HG03432 (cell line): ENCODE results near the gene TLR10.
"Not testable (repeated sequence)": the region's sequence is repeated elsewhere in the genome, so short reads cannot be mapped to it uniquely, and the experiment has no call there.

Experiments
- ATAC-seq: cut with Tn5 transposase; IDR thresholded peaks from one replicate; pipeline ENCODE4 v1.9.1; 2021; ENCODE audit warnings: mild to moderate bottlenecking, moderate library complexity; ENCODE audit not compliant: unreplicated experiment

TLR10 gene, protein sequence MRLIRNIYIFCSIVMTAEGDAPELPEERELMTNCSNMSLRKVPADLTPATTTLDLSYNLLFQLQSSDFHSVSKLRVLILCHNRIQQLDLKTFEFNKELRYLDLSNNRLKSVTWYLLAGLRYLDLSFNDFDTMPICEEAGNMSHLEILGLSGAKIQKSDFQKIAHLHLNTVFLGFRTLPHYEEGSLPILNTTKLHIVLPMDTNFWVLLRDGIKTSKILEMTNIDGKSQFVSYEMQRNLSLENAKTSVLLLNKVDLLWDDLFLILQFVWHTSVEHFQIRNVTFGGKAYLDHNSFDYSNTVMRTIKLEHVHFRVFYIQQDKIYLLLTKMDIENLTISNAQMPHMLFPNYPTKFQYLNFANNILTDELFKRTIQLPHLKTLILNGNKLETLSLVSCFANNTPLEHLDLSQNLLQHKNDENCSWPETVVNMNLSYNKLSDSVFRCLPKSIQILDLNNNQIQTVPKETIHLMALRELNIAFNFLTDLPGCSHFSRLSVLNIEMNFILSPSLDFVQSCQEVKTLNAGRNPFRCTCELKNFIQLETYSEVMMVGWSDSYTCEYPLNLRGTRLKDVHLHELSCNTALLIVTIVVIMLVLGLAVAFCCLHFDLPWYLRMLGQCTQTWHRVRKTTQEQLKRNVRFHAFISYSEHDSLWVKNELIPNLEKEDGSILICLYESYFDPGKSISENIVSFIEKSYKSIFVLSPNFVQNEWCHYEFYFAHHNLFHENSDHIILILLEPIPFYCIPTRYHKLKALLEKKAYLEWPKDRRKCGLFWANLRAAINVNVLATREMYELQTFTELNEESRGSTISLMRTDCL

DNA sequence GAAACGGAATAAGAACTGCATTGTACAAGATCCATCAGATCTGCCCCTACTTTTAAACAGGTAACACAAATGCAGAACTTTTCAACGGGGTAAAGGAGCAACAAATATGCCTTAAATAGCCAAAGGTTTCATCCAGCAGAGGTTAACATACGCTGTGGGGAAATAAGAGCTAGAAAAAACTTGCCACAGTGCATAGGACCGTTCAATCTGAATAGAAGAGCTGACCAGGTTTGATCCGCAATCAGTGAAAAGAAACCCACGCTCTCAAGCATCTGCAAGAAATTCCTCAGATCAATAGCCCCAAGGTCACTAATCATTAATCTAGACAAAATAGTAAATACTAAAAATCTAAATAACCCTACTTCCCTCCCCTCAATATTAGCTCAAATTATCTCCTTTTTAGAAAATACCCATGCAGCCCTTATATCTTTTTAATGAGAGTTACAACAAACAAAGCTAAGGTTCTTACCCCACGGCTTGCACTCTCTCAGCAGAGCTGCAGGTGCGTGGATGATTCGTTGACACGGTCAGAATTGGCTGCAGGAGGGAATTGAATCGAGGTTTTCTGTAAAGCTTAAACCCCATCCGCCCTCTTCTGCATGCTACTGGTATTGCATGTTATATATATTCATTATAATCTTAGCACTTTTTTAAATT lies at the start of gene TLR10:
Gene TLR10, minus strand, starts transcription at position 539 of the 657 bp plus-strand sequence. CDS start 7,400 bp downstream, outside the sequence.
- ATAC-seq, result peak; percentile 70

DNA sequence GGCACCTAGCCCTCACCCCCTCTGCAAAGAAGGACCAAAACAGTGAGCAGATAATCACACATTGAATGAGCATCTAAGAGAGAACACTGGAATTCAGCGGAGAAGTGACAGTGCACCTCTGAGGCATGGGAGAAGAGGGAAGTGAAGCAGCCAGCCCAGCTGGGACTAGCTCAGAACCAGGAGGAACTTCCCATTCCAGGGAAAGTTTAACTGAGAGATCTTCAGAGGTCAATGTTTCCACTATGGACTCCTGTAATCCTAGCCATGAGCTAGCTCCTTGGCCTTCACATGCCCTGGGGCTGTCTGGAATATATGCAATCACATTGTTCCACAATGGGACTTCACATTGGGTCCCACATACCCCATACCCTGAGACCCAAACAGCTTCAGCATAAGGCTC lies 49.4 kb upstream of the TLR10 start:
- ATAC-seq, result no peak

DNA sequence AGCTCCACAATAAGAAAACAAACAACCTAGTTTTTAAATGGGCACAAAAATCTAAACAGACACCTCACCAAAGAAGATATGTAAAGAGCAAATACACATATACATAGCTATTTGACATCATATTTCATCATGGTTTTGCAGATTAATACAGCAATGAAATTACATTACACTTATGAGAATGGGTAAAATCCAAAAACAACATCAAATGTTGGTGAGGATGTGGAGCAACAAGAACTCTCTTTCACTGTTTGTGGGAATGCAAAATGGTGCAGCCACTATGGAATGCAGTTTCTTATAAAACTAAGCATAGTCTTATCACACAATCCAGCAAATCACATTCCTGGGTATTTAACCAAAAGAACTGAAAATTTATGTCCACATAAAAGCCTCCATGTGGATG lies 48.9 kb upstream of the TLR10 start:
- ATAC-seq, result no peak

DNA sequence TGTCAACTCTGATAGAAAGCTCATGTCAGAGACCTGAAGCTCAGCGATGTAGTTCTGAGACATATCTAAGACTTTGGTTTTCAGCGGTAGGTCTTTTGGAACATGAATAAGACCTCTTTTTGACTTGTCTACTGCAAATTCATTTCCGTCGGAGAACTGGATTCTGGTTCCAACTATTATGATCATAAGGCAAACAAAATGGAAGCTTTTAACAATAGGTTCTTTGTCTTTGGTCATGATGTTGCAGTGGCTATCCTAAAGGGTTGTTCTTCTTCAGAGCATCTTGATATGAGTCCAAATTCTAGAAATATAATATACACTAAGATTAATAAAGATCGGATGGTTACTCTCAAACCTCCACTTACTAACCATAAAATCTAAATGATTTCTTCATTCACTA lies 46.4 kb upstream of the TLR10 start:
- ATAC-seq, result no peak

DNA sequence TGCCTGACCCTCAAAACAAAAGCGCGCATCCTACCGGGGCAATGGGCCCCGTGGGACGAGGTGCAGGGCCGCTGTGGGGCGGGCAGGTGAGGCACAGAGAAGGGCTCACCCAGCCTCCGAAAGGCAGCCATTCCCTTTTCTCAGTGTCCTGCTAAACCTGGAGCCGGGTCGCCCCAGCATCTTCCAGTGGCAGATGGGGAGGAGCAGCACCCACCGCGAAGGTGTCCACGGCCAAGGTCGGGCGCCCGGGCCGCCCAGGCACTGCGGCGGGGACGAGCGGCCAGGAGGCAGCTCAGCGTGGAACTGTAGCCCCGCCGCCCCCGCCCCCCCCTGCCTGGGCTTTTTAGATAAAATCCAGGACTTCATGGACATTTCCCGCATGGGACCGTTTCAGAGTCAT lies 41.0 kb upstream of the TLR10 start:
- ATAC-seq, result no peak

DNA sequence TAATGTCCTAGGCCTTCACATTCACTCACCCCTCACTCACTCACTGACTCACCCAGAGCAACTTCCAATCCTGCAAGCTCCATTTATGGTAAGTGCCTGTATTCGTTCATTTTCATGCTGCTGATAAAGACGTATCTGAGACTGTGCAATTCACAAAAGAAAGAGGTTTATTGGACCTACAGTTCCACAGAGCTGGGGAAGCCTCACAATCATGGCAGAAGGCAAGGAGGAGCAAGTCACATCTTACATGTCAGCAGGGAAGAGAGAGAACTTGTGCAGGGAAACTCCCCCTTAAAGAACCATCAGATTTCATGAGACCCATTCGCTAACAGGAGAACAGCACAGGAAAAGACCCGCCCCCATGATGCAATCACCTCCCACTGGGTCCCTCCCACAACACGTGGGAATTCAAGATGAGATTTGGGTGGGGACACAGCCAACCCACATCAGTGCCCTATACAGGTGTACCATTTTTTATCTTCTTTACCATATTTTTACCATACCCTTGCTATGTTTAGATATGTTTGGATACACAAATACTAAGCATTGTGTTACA lies 40.0 kb upstream of the TLR10 start:
- no peak for ATAC-seq

DNA sequence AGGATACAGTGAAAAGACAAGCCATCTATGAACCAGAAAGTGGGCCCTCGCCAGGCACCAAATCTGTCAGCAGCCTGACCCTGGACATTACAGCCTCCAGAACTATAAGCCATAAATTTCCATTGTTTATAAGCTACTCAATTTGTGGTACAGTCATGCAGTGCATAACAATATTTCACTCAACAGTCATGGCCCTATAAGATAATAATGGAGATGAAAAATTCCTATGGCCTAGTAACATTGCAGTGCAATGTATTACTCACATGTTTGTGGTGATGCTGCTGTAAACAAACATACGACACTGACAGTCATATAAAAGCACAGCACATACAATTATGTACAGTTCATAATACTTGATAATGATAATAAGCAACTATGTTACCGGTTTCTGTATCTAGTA lies 38.9 kb upstream of the TLR10 start:
- ATAC-seq, result no peak

DNA sequence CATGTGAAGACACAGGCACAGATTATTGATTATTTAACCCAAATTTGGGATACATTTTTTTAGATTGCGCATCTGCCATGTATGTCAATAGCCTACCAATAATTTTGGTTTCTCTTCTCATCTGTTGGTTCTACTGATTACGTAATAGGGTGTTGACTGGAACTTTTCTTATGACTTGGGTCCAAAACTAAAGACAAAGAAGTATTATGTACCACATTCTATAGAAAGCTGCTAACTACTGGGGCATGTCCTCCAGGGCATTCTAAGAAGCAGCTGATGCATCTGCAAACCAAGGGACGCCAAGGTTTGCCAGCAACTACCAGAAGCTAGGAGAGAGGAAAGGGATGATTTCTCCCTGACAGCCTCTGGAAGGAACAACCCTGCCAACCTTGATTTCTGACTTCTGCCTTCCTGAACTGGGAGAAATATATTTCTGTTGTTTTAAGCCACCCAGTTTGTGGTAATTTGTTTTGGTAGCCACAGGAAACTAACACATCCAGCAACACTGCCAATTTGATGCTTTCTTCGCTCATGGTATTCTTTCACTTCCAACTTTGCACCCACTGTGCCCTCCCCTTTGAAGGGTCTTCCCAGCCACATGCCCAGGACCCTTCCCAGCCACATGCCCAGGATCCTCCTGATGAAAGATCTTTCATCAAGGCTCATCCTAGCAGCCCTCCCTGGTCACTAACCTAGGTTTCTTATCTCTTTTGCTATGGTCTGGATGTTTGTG lies 37.7 kb upstream of the TLR10 start:
- ATAC-seq, result peak; percentile 61

DNA sequence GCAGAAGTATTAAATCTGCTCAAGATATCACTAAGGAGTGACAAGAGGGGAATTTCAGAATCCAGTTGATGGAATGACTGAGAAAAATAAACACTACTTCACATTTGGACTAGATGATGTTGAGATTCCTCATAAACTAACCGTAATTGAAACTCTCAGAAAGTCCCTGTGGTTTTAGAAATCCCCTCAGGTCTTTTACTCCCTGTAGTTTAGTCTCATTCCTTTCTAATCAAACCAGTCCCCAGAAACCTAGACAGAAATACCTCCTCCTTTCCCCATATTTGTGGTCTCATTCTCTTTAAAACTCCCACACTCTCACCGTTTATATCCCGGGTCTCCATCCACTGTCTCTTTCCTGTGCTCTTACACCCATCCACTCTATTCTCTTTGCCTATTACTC lies 36.8 kb upstream of the TLR10 start:
- peak; percentile 34 for ATAC-seq

DNA sequence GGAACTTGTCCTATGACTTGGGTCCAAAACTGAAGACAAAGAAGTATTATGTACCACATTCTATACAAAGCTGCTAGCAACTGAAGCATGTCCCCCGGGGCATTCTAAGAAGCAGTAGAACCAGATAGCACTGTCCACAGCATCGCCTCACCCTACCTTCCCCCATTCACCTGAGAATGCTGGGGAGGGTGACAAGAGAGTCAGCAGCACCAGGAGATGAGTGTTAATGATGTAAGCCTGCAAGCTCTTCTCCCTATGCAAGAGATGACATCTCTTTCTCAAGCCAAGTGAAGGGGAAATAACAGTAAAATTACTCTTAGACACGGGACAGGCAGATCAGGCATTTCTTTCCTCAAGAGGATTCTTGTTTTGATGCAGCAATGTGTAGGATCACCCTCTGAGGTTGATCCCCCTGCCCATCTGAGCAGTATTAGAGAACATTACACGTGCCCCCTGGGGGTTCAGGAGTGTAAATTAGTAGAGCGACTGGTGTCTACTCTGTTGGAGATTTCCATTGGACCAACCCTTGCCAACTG lies 35.7 kb upstream of the TLR10 start:
- ATAC-seq, result peak; percentile 65

DNA sequence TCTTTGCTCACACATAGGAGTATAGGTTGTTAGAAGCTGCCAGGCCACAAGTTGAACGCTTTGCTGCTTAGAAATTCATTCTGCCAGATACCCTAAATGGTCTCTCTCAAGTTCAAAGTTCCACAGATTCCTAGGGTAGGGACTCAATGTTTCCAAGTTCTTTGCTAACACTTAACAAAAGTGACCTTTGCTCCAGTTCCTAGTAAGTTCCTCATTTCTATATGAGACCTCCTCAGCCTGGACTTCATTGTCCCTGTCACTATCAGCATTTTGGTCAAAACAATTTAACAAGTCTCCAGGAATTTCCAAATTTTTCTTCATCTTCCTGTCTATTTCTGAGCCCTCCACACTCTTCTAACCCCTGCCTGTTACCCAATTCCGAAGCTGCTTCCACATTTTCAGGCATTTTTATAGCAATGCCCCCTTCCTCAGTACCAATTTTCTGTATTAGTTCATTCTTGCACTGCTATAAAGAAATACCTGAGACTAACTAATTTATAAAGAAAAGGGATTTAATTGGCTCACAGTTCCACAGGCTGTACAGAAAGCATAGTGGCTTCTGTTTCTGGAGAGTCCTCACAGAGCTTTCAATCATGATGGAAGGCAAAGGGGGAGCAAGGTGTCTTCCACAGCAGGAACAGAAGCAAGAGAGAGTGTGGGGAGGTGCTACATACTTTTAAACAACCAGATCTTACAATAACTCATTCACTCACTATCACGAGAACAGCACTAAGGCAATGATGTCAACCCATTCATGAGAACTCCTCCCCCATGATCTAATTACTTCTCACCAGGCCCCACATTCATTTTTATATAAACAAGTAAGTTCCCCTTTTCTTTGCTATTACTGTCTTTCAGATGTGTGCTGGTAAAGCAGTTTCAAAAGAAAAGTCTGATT lies 33.3 kb upstream of the TLR10 start:
- ATAC-seq, result no peak

DNA sequence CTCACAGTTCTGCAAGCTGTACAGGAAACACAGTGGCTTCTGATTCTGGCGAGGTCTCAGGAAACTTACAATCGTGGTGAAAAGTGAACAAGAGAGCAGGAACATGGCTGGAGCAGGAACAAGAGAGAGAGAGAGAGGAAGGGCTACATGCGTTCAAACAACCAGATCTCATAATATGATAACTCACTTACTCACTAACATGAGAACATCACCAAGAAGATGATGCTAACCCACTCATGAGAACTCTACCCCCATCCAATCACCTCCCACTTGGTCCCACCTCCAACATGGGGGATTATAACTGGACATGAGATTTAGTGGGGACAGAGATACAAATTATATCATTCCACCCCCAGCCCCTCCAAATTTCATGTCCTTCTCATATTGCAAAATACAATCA lies 31.6 kb upstream of the TLR10 start:
- no peak for ATAC-seq

DNA sequence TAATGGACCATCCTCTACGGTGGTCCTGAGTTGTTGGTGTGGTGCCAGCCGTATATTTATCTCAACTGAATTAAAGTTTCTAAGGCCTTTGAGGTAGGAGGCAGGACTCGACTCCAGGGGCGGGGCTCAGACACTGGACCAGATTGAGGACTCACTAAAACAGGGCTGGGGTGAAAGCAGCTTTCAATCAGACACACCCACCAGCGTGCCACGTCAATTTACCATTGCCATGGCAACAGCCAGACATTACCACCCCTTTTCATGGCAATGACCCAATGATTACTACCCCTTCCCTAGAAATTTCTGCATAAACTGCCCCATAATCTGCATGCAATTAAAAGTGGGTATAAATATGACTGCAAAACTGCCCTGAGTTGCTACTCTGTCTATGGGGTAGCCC lies 28.5 kb upstream of the TLR10 start:
- no peak for ATAC-seq

DNA sequence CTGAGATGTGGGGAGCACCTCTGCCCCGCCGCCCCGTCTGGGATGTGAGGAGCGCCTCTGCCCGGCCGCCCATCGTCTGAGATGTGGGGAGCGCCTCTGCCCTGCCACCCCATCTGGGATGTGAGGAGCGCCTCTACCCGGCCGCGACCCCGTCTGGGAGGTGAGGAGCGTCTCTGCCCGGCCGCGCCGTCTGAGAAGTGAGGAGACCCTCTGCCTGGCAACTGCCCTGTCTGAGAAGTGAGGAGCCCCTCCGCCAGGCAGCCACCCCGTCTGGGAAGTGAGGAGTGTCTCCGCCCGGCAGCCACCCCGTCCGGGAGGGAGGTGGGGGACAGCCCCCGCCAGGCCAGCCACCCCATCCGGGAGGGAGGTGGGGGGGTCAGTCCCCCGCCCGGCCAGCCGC lies 24.7 kb upstream of the TLR10 start:
- ATAC-seq, result not testable (repeated sequence)

DNA sequence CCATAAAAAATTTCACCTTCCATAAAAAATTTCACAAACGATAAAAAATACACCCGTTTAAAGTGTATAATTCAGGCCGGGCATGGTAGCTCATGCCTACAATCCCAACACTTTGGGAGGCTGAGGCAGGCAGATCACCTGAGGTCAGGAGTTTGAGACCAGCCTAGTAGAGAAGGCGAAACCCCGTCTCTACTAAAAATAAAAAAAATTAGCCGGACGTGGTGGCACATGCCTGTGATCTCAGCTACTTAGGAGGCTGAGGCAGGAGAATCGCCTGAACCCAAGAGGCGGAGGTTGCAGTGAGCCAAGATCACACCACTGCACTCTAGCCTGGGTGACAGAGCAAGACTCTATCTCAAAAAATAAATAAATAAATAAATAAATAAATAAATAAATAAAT lies 23.5 kb upstream of the TLR10 start:
- not testable (repeated sequence) for ATAC-seq

DNA sequence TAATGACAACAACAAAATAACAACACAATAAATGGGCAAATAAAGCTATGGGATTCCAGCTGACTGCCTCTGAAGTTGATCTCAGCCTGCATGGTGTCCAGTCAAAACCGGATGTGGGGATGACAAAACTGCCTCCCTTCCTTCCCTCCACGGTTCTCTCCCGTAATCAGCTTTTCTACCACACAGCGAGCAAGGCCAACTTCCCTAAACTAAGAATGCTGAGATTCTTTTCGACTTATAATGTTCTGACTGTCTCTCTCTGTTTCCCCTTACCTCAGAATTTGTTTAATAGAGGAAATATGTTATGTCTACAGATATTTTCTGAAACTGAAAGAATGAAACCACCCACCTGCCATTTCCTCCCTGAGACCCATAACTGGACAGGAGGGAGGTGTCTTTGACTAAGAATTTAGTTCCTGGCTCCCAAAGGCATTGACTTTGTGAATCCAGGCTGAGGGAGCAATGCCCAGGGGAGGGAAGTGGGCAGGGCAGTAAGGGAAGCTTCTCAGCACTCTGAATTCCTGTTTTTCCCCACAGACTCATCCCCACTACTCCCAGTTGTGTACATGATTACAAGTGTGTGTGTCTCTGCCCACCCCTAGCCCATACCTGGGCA lies 22.8 kb upstream of the TLR10 start:
- ATAC-seq, result peak; percentile 82

DNA sequence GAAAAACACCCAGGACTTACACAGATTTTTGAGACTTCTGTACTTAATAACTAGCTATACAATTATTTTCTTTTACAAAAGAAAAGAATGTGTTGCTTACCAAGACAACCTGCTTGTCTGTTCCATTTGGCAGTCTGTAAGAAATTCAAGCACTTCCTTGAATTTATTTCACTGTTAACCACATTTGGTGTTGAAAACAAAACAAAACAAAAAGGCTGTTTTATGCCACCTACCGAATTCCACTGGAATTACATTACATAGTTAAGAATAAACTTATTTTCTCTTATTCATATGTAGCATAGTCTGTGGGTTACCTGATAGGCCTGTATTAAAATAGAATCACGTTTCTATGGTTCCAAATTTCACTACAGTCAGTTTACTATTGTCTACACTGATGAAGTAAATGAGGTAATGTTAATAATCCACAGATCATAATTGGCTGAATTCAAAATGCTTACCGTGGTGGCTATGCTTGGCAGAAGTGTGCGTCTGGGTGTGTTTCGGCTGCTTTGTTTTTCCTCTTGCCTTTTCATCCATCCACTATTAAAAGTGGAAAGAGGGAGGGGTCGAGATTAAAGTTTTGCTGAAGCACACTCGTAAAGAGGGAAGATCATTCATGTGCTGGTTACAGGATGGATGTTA lies 22.0 kb upstream of the TLR10 start, which contains the start of gene TLR1:
Gene TLR1, minus strand, starts transcription at position 138 of the 642 bp plus-strand sequence. CDS start 5,960 bp downstream, outside the sequence.
- ATAC-seq, result peak; percentile 27
